HepG2 (cell line): Measurements from ENCODE around the gene ELN. TPM values are rescaled to one million over a fixed set of nuclear protein-coding genes. Genes with fewer than 3 reads are reported as not detected.

Source experiments
- ATAC-seq: fragments of 200-7000 bp; cut with Tn5 transposase; 3 replicates; pipeline ENCODE4 v1.9.1; 2020; ENCODE audit warnings: mild to moderate bottlenecking, moderate library complexity
- BruUV-seq: library from RNA; stranded (reverse); fragments of 400-500 nt; replicated peaks from 2 replicates; lab custom pipeline; 2021; lab: Mats Ljungman, UMichigan
- CTCF ChIA-PET: fragments of 300-600 bp; formaldehyde crosslinking; extraction: SDS; loops from one replicate; lab custom pipeline; 2021; ENCODE audit warnings: low total read pairs, inconsistent platforms, low intra/inter-chr PET ratio; lab: Yijun Ruan, JAX
- POLR2A ChIA-PET: fragments of 350-600 bp; sonication (Branson Sonifier 250); formaldehyde crosslinking; loops from one replicate; lab custom pipeline; 2020; ENCODE audit warnings: antibody characterized with exemption, inconsistent platforms; lab: Yijun Ruan, JAX
- DNase-seq: peaks from one replicate; pipeline ENCODE4 v3.0.0-alpha.2; 2015; ENCODE audit warnings: low spot score
- FAIRE-seq: peaks from 3 replicates; lab custom pipeline; 2011; peaks lifted over from hg19 to GRCh38; lab: Jason Lieb, UNC
- H2AFZ ChIP-seq: one replicate; pipeline ENCODE4 v1.6.1; 2011; ENCODE audit warnings: low read length, inconsistent platforms
- H3K27ac ChIP-seq: fragments of 300-600 bp; 3 replicates; pipeline ENCODE4 v1.8.0; 2011; ENCODE audit warnings: mixed run types, mild to moderate bottlenecking, mixed read lengths, low read length, inconsistent platforms; ENCODE audit not compliant: insufficient read depth; ENCODE audit errors: extremely low read length
- H3K27me3 ChIP-seq, 2 experiments: fragments of 200-600 bp in 1 of 2; 2 replicates in 1 of 2; 3 replicates in 1 of 2; pipeline versions ENCODE4 v1.6.0 to v1.8.0; 2011; ENCODE audit warnings: low read length in 2 of 2, mild to moderate bottlenecking in 2 of 2, moderate library complexity in 2 of 2, inconsistent platforms in 1 of 2; ENCODE audit not compliant: insufficient read depth in 2 of 2, control insufficient read depth in 1 of 2
- H3K36me3 ChIP-seq, 2 experiments: fragments of 200-600 bp in 1 of 2; replicated peaks in 1 of 2; 2 replicates in 1 of 2; 3 replicates in 1 of 2; pipeline versions ENCODE4 v1.5.1 to v1.8.0; 2011; ENCODE audit warnings: low read length in 2 of 2, inconsistent platforms in 1 of 2; ENCODE audit not compliant: insufficient read depth in 2 of 2, control insufficient read depth in 1 of 2
- H3K4me1 ChIP-seq: 2 replicates; pipeline ENCODE4 v1.5.1; 2012; ENCODE audit warnings: low read length, inconsistent platforms; ENCODE audit not compliant: insufficient read depth
- H3K4me2 ChIP-seq: 2 replicates; pipeline ENCODE4 v1.6.0; 2011; ENCODE audit warnings: low read depth, low read length, inconsistent platforms
- H3K4me3 ChIP-seq, 3 experiments: fragments of 200-600 bp in 1 of 3; sonication (generic), shearing (Covaris generic) in 1 of 3; replicated peaks in 1 of 3; 2 replicates each; pipeline ENCODE4 v1.5.1; 2011 to 2016; ENCODE audit warnings: low read length in 3 of 3, inconsistent platforms in 2 of 3, low read depth in 2 of 3, mild to moderate bottlenecking in 2 of 3, control low read depth in 1 of 3, mixed read lengths in 1 of 3; ENCODE audit not compliant: insufficient read depth in 1 of 3
- H3K79me2 ChIP-seq: one replicate; pipeline ENCODE4 v1.6.1; 2011; ENCODE audit warnings: low read length, inconsistent platforms; ENCODE audit not compliant: insufficient read depth
- H3K9ac ChIP-seq: 2 replicates; pipeline ENCODE4 v1.6.0; 2011; ENCODE audit warnings: mild to moderate bottlenecking, low read depth, low read length, inconsistent platforms; ENCODE audit not compliant: insufficient read depth
- H3K9me3 ChIP-seq: 2 replicates; pipeline ENCODE4 v1.5.1; 2012; ENCODE audit warnings: mild to moderate bottlenecking, low read length
- H4K20me1 ChIP-seq: 2 replicates; pipeline ENCODE4 v1.6.0; 2011; ENCODE audit warnings: inconsistent platforms, mild to moderate bottlenecking, low read length, moderate library complexity; ENCODE audit not compliant: insufficient read depth
- CEBPB ChIP-seq: IDR thresholded peaks from 2 replicates; pipeline ENCODE4 v1.6.1; 2011; ENCODE audit warnings: low read depth, low read length, improper control_type of control experiment, borderline replicate concordance
- TFAP4 ChIP-seq: sonication (generic); IDR thresholded peaks from 2 replicates; pipeline ENCODE4 v1.6.1; 2016; ENCODE audit warnings: low read depth, borderline replicate concordance
- WGBS: methylation state at CpG from one replicate; pipeline ENCODE4 v1.1.6; 2017; ENCODE audit warnings: low lambda C conversion rate; 5-methylcytosine and 5-hydroxymethylcytosine counted together
- in situ Hi-C: cut with HindIII; loops from 2 replicates; pipeline ENCODE4 v1.10.0; 2017; ENCODE audit warnings: low pct_unique_long_range_greater_than_20kb; ENCODE audit not compliant: extremely low pct_ligation_motif_present
- intact Hi-C: fragments of 100-400 bp; cut with micrococcal nuclease; formaldehyde crosslinking; loops from one replicate; pipeline ENCODE4 v1.10.0; 2022; ENCODE audit not compliant: unreplicated experiment
- polyA plus RNA-seq, 8 experiments: library from polyadenylated mRNA; depleted of rRNA in 3 of 8; stranded (reverse) in 7 of 8; unstranded in 1 of 8; fragments of >200 nt; fragmentation: Illumina TruSeq in 4 of 8; extraction: Trizol in 4 of 8; gene quantifications; 2 replicates each; pipeline versions ENCODE4 v1.2.1 to v1.2.3, GENCODE V29; 2011 to 2016; ENCODE audit warnings: low read depth in 4 of 8, missing spikeins in 1 of 8, mixed read lengths in 1 of 8; ENCODE audit not compliant: insufficient read depth in 1 of 8
- total RNA-seq, 5 experiments: library from RNA; depleted of rRNA; stranded (reverse); fragments of >200 nt; fragmentation: Illumina TruSeq; extraction: Trizol; gene quantifications; 2 replicates each; pipeline ENCODE4 v1.2.3, GENCODE V29; 2016; ENCODE audit warnings: low read depth in 1 of 5
- TF ChIP-seq, protein P1 (sequence below): sonication (generic); formaldehyde crosslinking; IDR thresholded peaks from 2 replicates; pipeline ENCODE4 v1.5.1; 2020; ENCODE audit warnings: mild to moderate bottlenecking, missing genetic modification reagents, borderline replicate concordance

The ELN gene
- total and polyA plus RNA-seq, 2 of the 13 experiments (the other 11 are each of a cell fraction or from before 2014, with no cell fraction given) = 0.15 to 0.37 TPM

- H3K4me1 ChIP-seq = no peaks in the 10 kb centered on the region
- no peak for ATAC-seq
- H4K20me1 ChIP-seq = peaks cover 5% of the 10 kb centered on the region; the same call in 1 of the 2 replicates
- CTCF ChIA-PET = no interaction called here
- H3K27ac ChIP-seq = no peak overlapping the region
- in situ Hi-C loops = no loop called here
- H3K9me3 ChIP-seq = no peaks in the 10 kb centered on the region
- no peak overlapping the region for H2AFZ ChIP-seq
- WGBS = 21% methylated on average over 17 of the region's 24 CpGs
- POLR2A ChIA-PET = no interaction called here
- intact Hi-C loops = no loop called here
- no peak for DNase-seq
- BruUV-seq = no TSS peak
- TF ChIP-seq CEBPB (peak; percentile 40; the same call in 1 of the 2 replicates), TFAP4 (no peak)
- peaks cover 8 to 55% of the 10 kb centered on the region in 2 experiments; a peak in 4 of 5 replicates for H3K27me3 ChIP-seq
- H3K36me3 ChIP-seq = no peaks in the 10 kb centered on the region
- no peak overlapping the region for H3K4me2 ChIP-seq
- H3K9ac ChIP-seq = no peak overlapping the region
- H3K4me3 ChIP-seq = no peak overlapping the region
- H3K79me2 ChIP-seq = no peaks in the 10 kb centered on the region
- no peak for FAIRE-seq
Measured at GRCh38 chr7:74042746-74043522, 15.0 kb downstream of the ELN start.

DNA sequence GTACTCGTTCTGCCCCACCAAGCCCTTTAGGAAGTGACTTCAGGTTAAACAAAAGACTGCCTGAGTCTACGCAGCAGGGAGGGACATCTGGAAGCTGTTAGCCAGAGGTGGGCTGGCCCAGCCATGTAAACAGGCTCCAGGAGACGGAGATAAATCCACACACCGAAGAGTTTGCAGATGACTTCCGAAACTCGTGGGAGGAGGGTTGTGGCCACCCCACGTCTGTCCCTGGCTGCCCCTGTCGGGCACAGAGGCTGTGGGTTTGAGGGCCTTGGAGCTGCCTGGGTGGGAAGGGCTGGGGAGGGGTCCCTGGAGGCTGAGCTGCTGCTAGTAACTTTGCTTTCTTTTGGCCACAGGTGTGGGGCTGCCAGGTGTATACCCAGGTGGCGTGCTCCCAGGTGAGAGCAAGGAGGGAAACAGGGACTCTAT, 15.6 kb downstream of the ELN start:
- CTCF ChIA-PET = no interaction called here
- FAIRE-seq = no peak
- no peak overlapping the region for H2AFZ ChIP-seq
- no peaks in the 10 kb centered on the region for H3K4me1 ChIP-seq
- TF ChIP-seq, protein P1, sequence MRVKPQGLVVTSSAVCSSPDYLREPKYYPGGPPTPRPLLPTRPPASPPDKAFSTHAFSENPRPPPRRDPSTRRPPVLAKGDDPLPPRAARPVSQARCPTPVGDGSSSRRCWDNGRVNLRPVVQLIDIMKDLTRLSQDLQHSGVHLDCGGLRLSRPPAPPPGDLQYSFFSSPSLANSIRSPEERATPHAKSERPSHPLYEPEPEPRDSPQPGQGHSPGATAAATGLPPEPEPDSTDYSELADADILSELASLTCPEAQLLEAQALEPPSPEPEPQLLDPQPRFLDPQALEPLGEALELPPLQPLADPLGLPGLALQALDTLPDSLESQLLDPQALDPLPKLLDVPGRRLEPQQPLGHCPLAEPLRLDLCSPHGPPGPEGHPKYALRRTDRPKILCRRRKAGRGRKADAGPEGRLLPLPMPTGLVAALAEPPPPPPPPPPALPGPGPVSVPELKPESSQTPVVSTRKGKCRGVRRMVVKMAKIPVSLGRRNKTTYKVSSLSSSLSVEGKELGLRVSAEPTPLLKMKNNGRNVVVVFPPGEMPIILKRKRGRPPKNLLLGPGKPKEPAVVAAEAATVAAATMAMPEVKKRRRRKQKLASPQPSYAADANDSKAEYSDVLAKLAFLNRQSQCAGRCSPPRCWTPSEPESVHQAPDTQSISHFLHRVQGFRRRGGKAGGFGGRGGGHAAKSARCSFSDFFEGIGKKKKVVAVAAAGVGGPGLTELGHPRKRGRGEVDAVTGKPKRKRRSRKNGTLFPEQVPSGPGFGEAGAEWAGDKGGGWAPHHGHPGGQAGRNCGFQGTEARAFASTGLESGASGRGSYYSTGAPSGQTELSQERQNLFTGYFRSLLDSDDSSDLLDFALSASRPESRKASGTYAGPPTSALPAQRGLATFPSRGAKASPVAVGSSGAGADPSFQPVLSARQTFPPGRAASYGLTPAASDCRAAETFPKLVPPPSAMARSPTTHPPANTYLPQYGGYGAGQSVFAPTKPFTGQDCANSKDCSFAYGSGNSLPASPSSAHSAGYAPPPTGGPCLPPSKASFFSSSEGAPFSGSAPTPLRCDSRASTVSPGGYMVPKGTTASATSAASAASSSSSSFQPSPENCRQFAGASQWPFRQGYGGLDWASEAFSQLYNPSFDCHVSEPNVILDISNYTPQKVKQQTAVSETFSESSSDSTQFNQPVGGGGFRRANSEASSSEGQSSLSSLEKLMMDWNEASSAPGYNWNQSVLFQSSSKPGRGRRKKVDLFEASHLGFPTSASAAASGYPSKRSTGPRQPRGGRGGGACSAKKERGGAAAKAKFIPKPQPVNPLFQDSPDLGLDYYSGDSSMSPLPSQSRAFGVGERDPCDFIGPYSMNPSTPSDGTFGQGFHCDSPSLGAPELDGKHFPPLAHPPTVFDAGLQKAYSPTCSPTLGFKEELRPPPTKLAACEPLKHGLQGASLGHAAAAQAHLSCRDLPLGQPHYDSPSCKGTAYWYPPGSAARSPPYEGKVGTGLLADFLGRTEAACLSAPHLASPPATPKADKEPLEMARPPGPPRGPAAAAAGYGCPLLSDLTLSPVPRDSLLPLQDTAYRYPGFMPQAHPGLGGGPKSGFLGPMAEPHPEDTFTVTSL (CRISPR knock-in tag) = no peak
- no peaks in the 10 kb centered on the region for H3K79me2 ChIP-seq
- BruUV-seq = no TSS peak
- peaks cover 5% of the 10 kb centered on the region; the same call in 1 of the 2 replicates for H4K20me1 ChIP-seq
- no peak overlapping the region for H3K4me3 ChIP-seq
- no peaks in the 10 kb centered on the region for H3K36me3 ChIP-seq
- 33% methylated on average over 1 of the region's 9 CpGs for WGBS
- in situ Hi-C loops = no loop called here
- H3K9me3 ChIP-seq = no peaks in the 10 kb centered on the region
- no peak overlapping the region for H3K9ac ChIP-seq
- H3K4me2 ChIP-seq = no peak overlapping the region
- DNase-seq = no peak
- intact Hi-C loops = no loop called here
- peaks cover 6 to 49% of the 10 kb centered on the region in 2 experiments; a peak in 4 of 5 replicates for H3K27me3 ChIP-seq
- ATAC-seq = no peak
- POLR2A ChIA-PET = no interaction called here
- no peak overlapping the region for H3K27ac ChIP-seq
